GM06990 (cell line): ENCODE measurements around the gene SEPSECS.
"Not testable (repeated sequence)": the region's sequence is repeated elsewhere in the genome, so short reads cannot be mapped to it uniquely, and the experiment has no call there.

Source experiments
- DNase-seq: peaks from one replicate; pipeline ENCODE4 v3.0.0-alpha.2; 2011; ENCODE audit not compliant: insufficient read length; ENCODE audit errors: extremely low read depth
- H3K27me3 ChIP-seq: replicated peaks from 2 replicates; pipeline ENCODE4 v1.6.0; 2011; ENCODE audit warnings: low read length; ENCODE audit not compliant: control insufficient read depth, insufficient read depth
- H3K36me3 ChIP-seq: 2 replicates; pipeline ENCODE4 v1.5.1; 2011; ENCODE audit warnings: low read length; ENCODE audit not compliant: control insufficient read depth, insufficient read depth
- H3K4me3 ChIP-seq: replicated peaks from 2 replicates; pipeline ENCODE4 v1.5.1; 2011; ENCODE audit warnings: low read depth, mild to moderate bottlenecking, control low read depth, low read length
- CTCF ChIP-seq: IDR thresholded peaks from 2 replicates; pipeline ENCODE4 v1.5.1; 2011; ENCODE audit warnings: low read length, control low read depth, mild to moderate bottlenecking, inconsistent platforms; ENCODE audit not compliant: insufficient read depth, poor library complexity, severe bottlenecking

SEPSECS gene

GRCh38 chr4:25085671-25086070 is 74.6 kb downstream of the SEPSECS start:
- Histone ChIP-seq H3K4me3 (no peak overlapping the region), H3K36me3 (no peaks in the 10 kb centered on the region), H3K27me3 (peaks cover 1% of the 10 kb centered on the region; the same call in 1 of the 2 replicates)
- no peak for DNase-seq
- no peak for TF ChIP-seq CTCF

- not testable (repeated sequence) for H3K27me3 ChIP-seq, H3K36me3 ChIP-seq, H3K4me3 ChIP-seq, DNase-seq
Observed at GRCh38 chr4:25083441-25083840, 76.8 kb downstream of the SEPSECS start.

GRCh38 chr4:25081866-25082471 is 78.3 kb downstream of the SEPSECS start:
- Histone ChIP-seq H3K4me3 (no peak overlapping the region), H3K36me3 (no peaks in the 10 kb centered on the region), H3K27me3 (0 out of 2 replicates have a peak, but pooled peaks cover 1% of the 10 kb centered on the region)
- no peak for TF ChIP-seq CTCF
- no peak for DNase-seq

GRCh38 chr4:25080571-25080970 is 79.7 kb downstream of the SEPSECS start:
- TF ChIP-seq CTCF = no peak
- Histone ChIP-seq H3K4me3 (no peak overlapping the region), H3K36me3 (no peaks in the 10 kb centered on the region), H3K27me3 (no peaks in the 10 kb centered on the region)
- no peak for DNase-seq

- no peak for TF ChIP-seq CTCF
Observed at GRCh38 chr4:25078523-25078922, 81.7 kb downstream of the SEPSECS start.

GRCh38 chr4:25076625-25077398 is 83.4 kb downstream of the SEPSECS start:
- H3K27me3 ChIP-seq = no peaks in the 10 kb centered on the region
- H3K36me3 ChIP-seq = no peaks in the 10 kb centered on the region
- no peak for DNase-seq
- no peak overlapping the region for H3K4me3 ChIP-seq
- TF ChIP-seq CTCF = no peak

More at GRCh38 chr4:25078523-25078922, 81.7 kb downstream of the SEPSECS start:
- H3K27me3 ChIP-seq = no peaks in the 10 kb centered on the region
- no peak for DNase-seq
- H3K36me3 ChIP-seq = no peaks in the 10 kb centered on the region
- no peak overlapping the region for H3K4me3 ChIP-seq
